OCI-LY3 (cell line): ENCODE results near the gene UMAD1.

Source experiments
- H2AFZ ChIP-seq: fragments of 200-600, 300-600 bp; shearing (Covaris generic); 2 replicates; pipeline ENCODE4 v1.6.0; 2014; ENCODE audit warnings: antibody characterized with exemption, low read depth, low read length
- H3K27ac ChIP-seq: fragments of 200-600, 300-600 bp; sonication (generic); 2 replicates; pipeline ENCODE4 v1.5.1; 2014; ENCODE audit warnings: mild to moderate bottlenecking, low read length, moderate library complexity, mixed read lengths
- H3K27me3 ChIP-seq: fragments of 200-600, 300-600 bp; sonication (generic); 2 replicates; pipeline ENCODE4 v1.6.1; 2014; ENCODE audit warnings: low read depth, low read length, mixed read lengths
- H3K36me3 ChIP-seq: fragments of 200-600, 300-600 bp; sonication (generic); replicated peaks from 2 replicates; pipeline ENCODE3; 2014; ENCODE audit warnings: low read depth, low read length, mixed read lengths
- H3K4me1 ChIP-seq: fragments of 300-600, 200-600 bp; sonication (generic); 2 replicates; pipeline ENCODE4 v1.6.1; 2014; ENCODE audit warnings: low read length, mixed read lengths
- H3K4me2 ChIP-seq: fragments of 200-600, 300-600 bp; sonication (generic); 2 replicates; pipeline ENCODE4 v1.6.1; 2014; ENCODE audit warnings: low read length, mixed read lengths
- H3K4me3 ChIP-seq: fragments of 300-600, 200-600 bp; sonication (generic); 2 replicates; pipeline ENCODE4 v1.5.1; 2014; ENCODE audit warnings: antibody characterized with exemption, mild to moderate bottlenecking, low read length, moderate library complexity
- H3K79me2 ChIP-seq: fragments of 300-600, 200-600 bp; shearing (Covaris generic); 2 replicates; pipeline ENCODE4 v1.6.1; 2014; ENCODE audit warnings: mild to moderate bottlenecking, low read length, mixed read lengths
- H3K9ac ChIP-seq: fragments of 300-600, 200-600 bp; shearing (Covaris generic); 2 replicates; pipeline ENCODE4 v1.6.0; 2014; ENCODE audit warnings: mild to moderate bottlenecking, low read length, moderate library complexity
- H3K9me3 ChIP-seq: fragments of 200-600, 300-600 bp; shearing (Covaris generic); 2 replicates; pipeline ENCODE4 v1.6.1; 2014; ENCODE audit warnings: low read length, mixed read lengths; ENCODE audit not compliant: insufficient read depth
- H4K20me1 ChIP-seq: fragments of 200-600, 300-600 bp; sonication (generic); 2 replicates; pipeline ENCODE4 v1.6.1; 2016; ENCODE audit warnings: low read length, mixed read lengths; ENCODE audit not compliant: insufficient read depth
- CTCF ChIP-seq: fragments of 200-600, 300-600 bp; sonication (generic); IDR thresholded peaks from 2 replicates; pipeline ENCODE4 v1.5.1; 2014; ENCODE audit warnings: antibody characterized with exemption, low read length, low read depth
- EZH2phosphoT487 ChIP-seq: fragments of 200-600 bp; shearing (Covaris generic); IDR thresholded peaks from 2 replicates; pipeline ENCODE4 v1.6.1; 2018; ENCODE audit warnings: antibody characterized with exemption, mixed run types, low read depth

UMAD1 gene

DNA sequence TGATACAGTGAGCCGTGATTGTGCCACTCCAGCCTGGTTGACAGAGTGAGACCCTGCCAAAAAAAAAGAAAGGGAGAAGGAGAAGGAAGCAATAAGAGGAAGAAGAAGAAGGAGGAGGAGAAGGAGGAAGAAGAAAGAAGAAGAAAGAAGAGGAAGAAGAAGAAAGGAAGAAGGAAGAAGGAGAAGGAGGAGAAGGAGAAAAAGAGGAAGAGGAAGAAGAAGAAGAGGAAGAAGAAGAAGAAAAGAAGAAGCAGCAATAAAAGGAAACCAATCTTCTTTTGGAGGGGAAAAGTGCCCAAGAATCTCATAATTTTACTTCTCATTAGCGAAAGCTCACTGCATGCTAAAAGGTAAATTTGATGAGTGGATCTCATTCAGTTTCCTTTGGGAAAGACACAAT is 242.3 kb downstream of the UMAD1 start:
- Histone ChIP-seq H3K9me3 (no peaks in the 10 kb centered on the region), H3K9ac (no peak overlapping the region), H2AFZ (no peak overlapping the region), H3K79me2 (no peaks in the 10 kb centered on the region), H3K4me3 (no peak overlapping the region), H3K4me2 (no peak overlapping the region), H3K27ac (no peak overlapping the region), H4K20me1 (no peaks in the 10 kb centered on the region), H3K4me1 (0 out of 2 replicates have a peak, but pooled peaks cover 3% of the 10 kb centered on the region), H3K36me3 (no peaks in the 10 kb centered on the region), H3K27me3 (no peaks in the 10 kb centered on the region)
- TF ChIP-seq CTCF (no peak), EZH2phosphoT487 (no peak)

- H3K9me3 ChIP-seq, result no peaks in the 10 kb centered on the region
- H3K9ac ChIP-seq, result no peak overlapping the region
- no peaks in the 10 kb centered on the region for H3K79me2 ChIP-seq
- H3K4me1 ChIP-seq, result 0 out of 2 replicates have a peak, but pooled peaks cover 3% of the 10 kb centered on the region
- H4K20me1 ChIP-seq, result no peaks in the 10 kb centered on the region
- TF ChIP-seq CTCF (no peak), EZH2phosphoT487 (no peak)
- no peak overlapping the region for H3K27ac ChIP-seq
- H2AFZ ChIP-seq, result no peak overlapping the region
- H3K27me3 ChIP-seq, result no peaks in the 10 kb centered on the region
- no peak overlapping the region for H3K4me3 ChIP-seq
- H3K36me3 ChIP-seq, result no peaks in the 10 kb centered on the region
- no peak overlapping the region for H3K4me2 ChIP-seq
Observed at GRCh38 chr7:7883394-7883793, 242.8 kb downstream of the UMAD1 start.

- Histone ChIP-seq H3K4me1 (0 out of 2 replicates have a peak, but pooled peaks cover 3% of the 10 kb centered on the region), H3K27ac (no peak overlapping the region), H2AFZ (no peak overlapping the region), H3K4me2 (no peak overlapping the region), H4K20me1 (no peaks in the 10 kb centered on the region), H3K79me2 (no peaks in the 10 kb centered on the region), H3K4me3 (no peak overlapping the region), H3K9ac (no peak overlapping the region), H3K9me3 (no peaks in the 10 kb centered on the region), H3K36me3 (no peaks in the 10 kb centered on the region), H3K27me3 (no peaks in the 10 kb centered on the region)
- TF ChIP-seq EZH2phosphoT487, result no peak
- TF ChIP-seq CTCF, result no peak
Observed at GRCh38 chr7:7884855-7885254, 244.3 kb downstream of the UMAD1 start.

GRCh38 chr7:7889791-7890568 is 249.4 kb downstream of the UMAD1 start:
- H3K4me2 ChIP-seq, result no peak overlapping the region
- no peak overlapping the region for H2AFZ ChIP-seq
- H3K79me2 ChIP-seq, result no peaks in the 10 kb centered on the region
- TF ChIP-seq EZH2phosphoT487, result no peak
- TF ChIP-seq CTCF, result peak; percentile 5; the same call in 1 of the 2 replicates
- H3K9me3 ChIP-seq, result no peaks in the 10 kb centered on the region
- H3K36me3 ChIP-seq, result no peaks in the 10 kb centered on the region
- no peaks in the 10 kb centered on the region for H3K27me3 ChIP-seq
- H4K20me1 ChIP-seq, result no peaks in the 10 kb centered on the region
- H3K27ac ChIP-seq, result no peak overlapping the region
- no peaks in the 10 kb centered on the region for H3K4me1 ChIP-seq
- no peak overlapping the region for H3K9ac ChIP-seq
- no peak overlapping the region for H3K4me3 ChIP-seq
